ENCODE results near the gene EEF2K. TPM values are rescaled to one million over a fixed set of nuclear protein-coding genes. Genes with fewer than 3 reads are reported as not detected.

Gene EEF2K
- total RNA-seq, 5 donors from 2014 or later (not counting 1 experiment from before 2014, with no cell fraction given): 15.5 to 21.5 (median 21.0) TPM

DNA sequence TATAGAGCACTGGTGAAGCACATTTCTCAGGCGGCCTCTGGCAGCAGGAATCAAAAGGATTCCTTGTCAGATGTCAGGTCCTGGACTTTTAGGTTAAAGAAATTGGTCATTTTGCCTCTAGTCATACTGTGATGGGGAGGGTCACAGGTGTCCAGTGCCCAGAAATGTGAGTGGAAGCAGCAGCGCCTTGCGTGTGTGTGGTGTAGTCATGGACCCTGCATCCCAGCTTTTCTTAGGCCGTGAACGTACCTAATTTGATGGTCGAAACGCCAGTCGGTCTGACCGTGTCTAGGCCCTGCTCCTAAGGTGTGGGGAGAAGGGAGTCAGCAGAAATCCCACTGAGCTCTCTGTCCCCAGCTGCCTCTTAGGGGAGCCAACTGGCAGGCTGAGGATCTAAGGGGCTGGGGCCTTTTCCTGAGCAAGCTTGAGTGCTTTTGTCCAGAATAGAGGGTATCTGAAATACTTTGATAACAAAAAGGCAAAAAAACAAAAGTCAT, 123.2 kb downstream of the EEF2K start:
- no peak overlapping the region for H3K27ac ChIP-seq (ENCODE audit: low read length)
- Mint-ChIP-seq H3K4me1 (peaks cover 13 to 29% (median 19%) of the 10 kb centered on the region in 3 donors), H3K27me3 (no peaks in the 10 kb centered on the region), H3K36me3 (peaks cover 53% of the 10 kb centered on the region), H3K4me3 (no peak overlapping the region), H3K9me3 (no peaks in the 10 kb centered on the region), H3K27ac (peak overlapping the region in 1 of 2 donors; percentile 69)
- DNase-seq (no peak), ATAC-seq (replicated peaks in 1 of 4) (no peak)
- ChIA-PET CTCF (interaction anchor here (0.5 to 1.4 kb wide), 2 partner anchors 10 to 633 kb away, joined by 3 read pairs; no protein-coding TSS in a partner anchor), POLR2A (interaction anchor here in 1 of 2 donors (0.6 kb wide), 1 partner anchor 111 kb away, joined by 8 read pairs; no protein-coding TSS in a partner anchor)
- no peaks in the 10 kb centered on the region for H3K4me1 ChIP-seq (ENCODE audit: control insufficient read depth in 1 of 2, extremely low read depth in 1 of 2, insufficient read depth in 2 of 2, low read length in 2 of 2)
- peaks cover 10 to 87% of the 10 kb centered on the region in 2 donors for H3K36me3 ChIP-seq (ENCODE audit: control insufficient read depth in 2 of 2, extremely low read depth in 1 of 2, insufficient read depth in 1 of 2, low read length in 1 of 2)
- no peaks in the 10 kb centered on the region for H3K9me3 ChIP-seq
- no peak overlapping the region for H3K4me3 ChIP-seq (ENCODE audit: control insufficient read depth in 1 of 2, extremely low read depth in 1 of 2, low read length in 1 of 2)
- WGBS (ENCODE audit: insufficient coverage): 98% methylated on average over 9 of the region's 9 CpGs
- H3K27me3 ChIP-seq (replicated peaks in 1 of 2; ENCODE audit: control insufficient read depth in 2 of 2, extremely low read depth in 1 of 2, insufficient read depth in 2 of 2, low read length in 1 of 2): no peaks in the 10 kb centered on the region

DNA sequence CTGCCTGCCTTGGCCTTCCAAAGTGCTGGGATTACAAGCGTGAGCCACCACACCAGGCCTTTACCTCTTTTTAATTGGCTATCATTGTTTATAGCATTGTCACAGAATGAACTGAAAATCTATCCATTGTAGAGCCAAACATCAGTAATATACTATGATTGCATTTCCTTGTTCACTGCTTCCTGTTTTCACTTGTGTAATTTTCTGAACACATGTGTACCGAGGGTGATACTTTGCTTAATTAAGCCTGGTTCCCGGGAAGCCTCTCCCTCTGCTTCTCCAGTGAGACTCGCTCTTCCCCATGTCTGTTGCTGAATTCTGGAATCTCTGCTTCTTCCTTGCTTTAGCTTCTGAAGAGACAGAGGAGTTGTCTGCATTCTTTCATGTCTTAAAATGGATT, 124.2 kb downstream of the EEF2K start:
- no peak for ATAC-seq (replicated peaks in 1 of 4)
- H3K27ac Mint-ChIP-seq: peak overlapping the region; percentile 66 to 67
- ChIA-PET CTCF (no interaction called here), POLR2A (no interaction called here)
- Histone ChIP-seq H3K27me3 (replicated peaks in 1 of 2; ENCODE audit: control insufficient read depth in 2 of 2, extremely low read depth in 1 of 2, insufficient read depth in 2 of 2, low read length in 1 of 2) (no peaks in the 10 kb centered on the region), H3K36me3 (ENCODE audit: control insufficient read depth in 2 of 2, extremely low read depth in 1 of 2, insufficient read depth in 1 of 2, low read length in 1 of 2) (peaks cover 10 to 86% of the 10 kb centered on the region in 2 donors), H3K27ac (ENCODE audit: low read length) (no peak overlapping the region), H3K9me3 (no peaks in the 10 kb centered on the region), H3K4me3 (ENCODE audit: control insufficient read depth in 1 of 2, extremely low read depth in 1 of 2, low read length in 1 of 2) (no peak overlapping the region), H3K4me1 (ENCODE audit: control insufficient read depth in 1 of 2, extremely low read depth in 1 of 2, insufficient read depth in 2 of 2, low read length in 2 of 2) (no peaks in the 10 kb centered on the region)
- no peaks in the 10 kb centered on the region for H3K27me3 Mint-ChIP-seq
- DNase-seq: no peak
- 100% methylated on average over 1 of the region's 4 CpGs for WGBS (ENCODE audit: insufficient coverage)
- H3K4me1 Mint-ChIP-seq: peaks cover 13 to 37% (median 20%) of the 10 kb centered on the region in 3 donors
- peaks cover 59% of the 10 kb centered on the region for H3K36me3 Mint-ChIP-seq
- H3K4me3 Mint-ChIP-seq: no peak overlapping the region
- no peaks in the 10 kb centered on the region for H3K9me3 Mint-ChIP-seq

DNA sequence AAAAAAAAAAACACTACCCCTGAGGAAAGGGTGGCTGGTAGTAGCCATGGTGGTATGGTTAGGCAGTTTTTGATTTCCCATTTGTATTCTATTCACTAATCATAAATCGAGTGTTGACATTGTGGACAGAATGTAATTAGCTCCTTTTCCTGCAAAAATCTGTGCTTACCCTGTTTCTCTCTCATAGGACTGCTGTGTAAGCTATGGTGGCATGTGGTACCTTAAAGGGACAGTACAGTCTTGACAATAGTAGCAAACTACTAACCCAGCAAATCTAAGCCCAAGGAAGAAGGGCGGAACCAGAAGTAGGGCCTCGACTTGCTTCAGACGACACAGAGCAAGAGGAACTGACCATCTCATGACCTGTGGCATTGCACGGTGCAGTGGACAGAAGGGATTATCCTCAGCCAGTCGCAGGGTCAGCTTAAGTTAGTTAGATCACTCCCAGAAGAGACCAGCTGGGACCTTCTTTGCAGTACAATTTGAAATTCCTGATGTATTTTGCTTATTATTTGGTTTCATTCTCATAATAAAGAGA, 127.4 kb downstream of the EEF2K start:
- peaks cover 13 to 45% (median 36%) of the 10 kb centered on the region in 3 donors for H3K4me1 Mint-ChIP-seq
- no peak overlapping the region for H3K27ac ChIP-seq (ENCODE audit: low read length)
- H3K9me3 ChIP-seq: no peaks in the 10 kb centered on the region
- POLR2A ChIA-PET: interaction anchor here in 1 of 2 donors (0.7 kb wide), 1 partner anchor 20 kb away, joined by 3 read pairs; no protein-coding TSS in a partner anchor
- CTCF ChIA-PET: no interaction called here
- no peaks in the 10 kb centered on the region for H3K27me3 Mint-ChIP-seq
- peak overlapping the region; percentile 16 to 37 for H3K27ac Mint-ChIP-seq
- H3K4me1 ChIP-seq (ENCODE audit: control insufficient read depth in 1 of 2, extremely low read depth in 1 of 2, insufficient read depth in 2 of 2, low read length in 2 of 2): no peaks in the 10 kb centered on the region
- DNase-seq: no peak
- no peak for ATAC-seq (replicated peaks in 1 of 4)
- no peak overlapping the region for H3K4me3 ChIP-seq (ENCODE audit: control insufficient read depth in 1 of 2, extremely low read depth in 1 of 2, low read length in 1 of 2)
- 96% methylated on average over 4 of the region's 6 CpGs for WGBS (ENCODE audit: insufficient coverage)
- H3K4me3 Mint-ChIP-seq: no peak overlapping the region
- H3K9me3 Mint-ChIP-seq: peaks cover 15 to 23% (median 18%) of the 10 kb centered on the region in 3 donors
- H3K36me3 ChIP-seq (ENCODE audit: control insufficient read depth in 2 of 2, extremely low read depth in 1 of 2, insufficient read depth in 1 of 2, low read length in 1 of 2): peaks cover 11 to 70% of the 10 kb centered on the region in 2 donors
- H3K36me3 Mint-ChIP-seq: peaks cover 83% of the 10 kb centered on the region
- no peaks in the 10 kb centered on the region for H3K27me3 ChIP-seq (replicated peaks in 1 of 2; ENCODE audit: control insufficient read depth in 2 of 2, extremely low read depth in 1 of 2, insufficient read depth in 2 of 2, low read length in 1 of 2)

DNA sequence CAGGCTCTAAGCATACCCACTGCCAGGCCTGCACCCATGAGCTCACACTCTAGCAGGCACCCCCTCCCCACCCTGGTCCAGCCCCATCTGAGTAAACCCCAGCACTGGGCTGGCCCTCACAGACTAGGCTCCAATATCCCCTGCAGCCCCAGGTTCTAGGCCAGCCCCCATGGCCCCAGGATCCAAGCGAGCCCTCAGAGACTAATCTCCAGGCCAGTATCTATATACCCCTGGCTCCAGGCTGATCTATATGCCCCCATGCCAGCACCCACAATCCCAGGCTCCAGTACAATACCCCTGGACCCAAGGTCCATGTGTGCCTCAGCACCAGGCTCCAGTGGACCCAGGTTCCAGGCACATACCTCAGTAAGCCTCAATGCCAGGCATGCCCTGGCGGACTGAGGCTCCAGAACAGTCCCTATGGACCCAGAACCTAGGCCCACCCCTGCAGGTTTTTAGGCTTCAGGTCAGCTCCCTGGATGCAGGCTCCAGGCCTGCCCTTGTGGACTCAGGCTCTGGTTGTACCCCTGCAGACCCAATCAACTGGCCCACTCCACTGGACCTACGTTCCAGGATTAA, 129.7 kb downstream of the EEF2K start:
- Mint-ChIP-seq H3K27me3 (no peaks in the 10 kb centered on the region), H3K36me3 (peaks cover 86% of the 10 kb centered on the region), H3K9me3 (peaks cover 22 to 30% (median 23%) of the 10 kb centered on the region in 3 donors), H3K27ac (no peak overlapping the region), H3K4me1 (peaks cover 2 to 42% (median 37%) of the 10 kb centered on the region in 3 donors), H3K4me3 (no peak overlapping the region)
- Histone ChIP-seq H3K4me1 (ENCODE audit: control insufficient read depth in 1 of 2, extremely low read depth in 1 of 2, insufficient read depth in 2 of 2, low read length in 2 of 2) (no peaks in the 10 kb centered on the region), H3K27ac (ENCODE audit: low read length) (no peak overlapping the region), H3K4me3 (ENCODE audit: control insufficient read depth in 1 of 2, extremely low read depth in 1 of 2, low read length in 1 of 2) (peak overlapping the region in 1 of 2 donors; percentile 30), H3K36me3 (ENCODE audit: control insufficient read depth in 2 of 2, extremely low read depth in 1 of 2, insufficient read depth in 1 of 2, low read length in 1 of 2) (peaks cover 11 to 56% of the 10 kb centered on the region in 2 donors), H3K9me3 (no peaks in the 10 kb centered on the region), H3K27me3 (replicated peaks in 1 of 2; ENCODE audit: control insufficient read depth in 2 of 2, extremely low read depth in 1 of 2, insufficient read depth in 2 of 2, low read length in 1 of 2) (no peaks in the 10 kb centered on the region)
- ChIA-PET CTCF (no interaction called here), POLR2A (no interaction called here)
- WGBS (ENCODE audit: insufficient coverage): 100% methylated on average over 3 of the region's 3 CpGs
- ATAC-seq (replicated peaks in 1 of 4) (peak in 2 of 4 experiments; percentile 12 to 34), DNase-seq (no peak)

DNA sequence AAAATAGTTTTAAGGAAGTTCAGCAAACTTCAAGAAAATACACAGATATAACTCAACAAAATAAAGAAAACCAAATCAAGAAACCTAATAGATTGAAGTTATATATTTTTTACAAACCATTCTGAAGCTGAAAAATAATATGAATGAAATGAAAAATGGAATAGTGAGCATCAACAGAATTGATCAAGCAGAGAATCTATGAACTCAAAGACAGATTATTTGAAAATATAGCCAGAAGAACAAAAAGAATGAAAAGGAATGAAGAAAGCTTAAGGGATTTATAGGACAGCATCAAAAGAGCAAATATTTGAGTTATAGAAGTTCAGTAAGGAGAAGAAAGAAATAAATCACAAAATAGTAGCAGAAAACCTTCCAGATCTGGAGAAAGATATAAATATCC, 130.5 kb downstream of the EEF2K start:
- POLR2A ChIA-PET: no interaction called here
- CTCF ChIA-PET: interaction anchor here in 1 of 2 donors (0.5 kb wide), 1 partner anchor 628 kb away, joined by 9 read pairs; no protein-coding TSS in a partner anchor
- H3K36me3 Mint-ChIP-seq: peaks cover 89% of the 10 kb centered on the region
- H3K9me3 Mint-ChIP-seq: peaks cover 22 to 30% (median 23%) of the 10 kb centered on the region in 3 donors
- H3K4me1 ChIP-seq (ENCODE audit: control insufficient read depth in 1 of 2, extremely low read depth in 1 of 2, insufficient read depth in 2 of 2, low read length in 2 of 2): no peaks in the 10 kb centered on the region
- H3K27ac Mint-ChIP-seq: no peak overlapping the region
- no peak overlapping the region for H3K4me3 ChIP-seq (ENCODE audit: control insufficient read depth in 1 of 2, extremely low read depth in 1 of 2, low read length in 1 of 2)
- no peaks in the 10 kb centered on the region for H3K9me3 ChIP-seq
- ATAC-seq (replicated peaks in 1 of 4) (no peak), DNase-seq (no peak)
- peaks cover 3 to 46% (median 34%) of the 10 kb centered on the region in 3 donors for H3K4me1 Mint-ChIP-seq
- peaks cover 11 to 49% of the 10 kb centered on the region in 2 donors for H3K36me3 ChIP-seq (ENCODE audit: control insufficient read depth in 2 of 2, extremely low read depth in 1 of 2, insufficient read depth in 1 of 2, low read length in 1 of 2)
- no peaks in the 10 kb centered on the region for H3K27me3 ChIP-seq (replicated peaks in 1 of 2; ENCODE audit: control insufficient read depth in 2 of 2, extremely low read depth in 1 of 2, insufficient read depth in 2 of 2, low read length in 1 of 2)
- H3K4me3 Mint-ChIP-seq: peak overlapping the region in 1 of 3 donors; percentile 0
- no peaks in the 10 kb centered on the region for H3K27me3 Mint-ChIP-seq
- H3K27ac ChIP-seq (ENCODE audit: low read length): no peak overlapping the region

DNA sequence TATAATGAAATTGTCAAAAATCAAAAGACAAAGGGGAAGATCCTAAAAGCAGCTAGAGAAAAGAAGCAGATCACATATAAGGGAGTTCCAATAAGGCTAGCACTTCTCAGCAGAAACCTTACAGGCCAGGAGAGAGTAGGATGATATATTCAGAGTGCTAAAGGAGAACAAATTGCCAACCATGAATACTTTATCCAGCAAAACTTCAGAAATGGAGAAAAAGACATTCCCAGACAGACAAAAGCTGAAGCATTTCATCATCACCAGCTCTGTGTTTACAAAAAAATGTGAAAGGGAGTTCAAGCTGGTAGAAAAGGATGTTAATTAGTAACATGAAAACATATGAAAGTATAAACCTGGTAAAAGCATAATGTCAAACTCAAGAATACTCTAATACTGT, 131.0 kb downstream of the EEF2K start:
- Mint-ChIP-seq H3K36me3 (peaks cover 87% of the 10 kb centered on the region), H3K27ac (no peak overlapping the region), H3K9me3 (peaks cover 22 to 30% (median 23%) of the 10 kb centered on the region in 3 donors), H3K27me3 (no peaks in the 10 kb centered on the region), H3K4me3 (peak overlapping the region in 1 of 3 donors; percentile 0), H3K4me1 (peaks cover 7 to 50% (median 34%) of the 10 kb centered on the region in 3 donors)
- Histone ChIP-seq H3K36me3 (ENCODE audit: control insufficient read depth in 2 of 2, extremely low read depth in 1 of 2, insufficient read depth in 1 of 2, low read length in 1 of 2) (peaks cover 10 to 44% of the 10 kb centered on the region in 2 donors), H3K9me3 (no peaks in the 10 kb centered on the region), H3K4me3 (ENCODE audit: control insufficient read depth in 1 of 2, extremely low read depth in 1 of 2, low read length in 1 of 2) (no peak overlapping the region), H3K27ac (ENCODE audit: low read length) (no peak overlapping the region), H3K4me1 (ENCODE audit: control insufficient read depth in 1 of 2, extremely low read depth in 1 of 2, insufficient read depth in 2 of 2, low read length in 2 of 2) (no peaks in the 10 kb centered on the region), H3K27me3 (replicated peaks in 1 of 2; ENCODE audit: control insufficient read depth in 2 of 2, extremely low read depth in 1 of 2, insufficient read depth in 2 of 2, low read length in 1 of 2) (no peaks in the 10 kb centered on the region)
- DNase-seq (no peak), ATAC-seq (replicated peaks in 1 of 4) (no peak)
- CTCF ChIA-PET: interaction anchor here (0.5 to 2.6 kb wide), 2 partner anchors 18 to 628 kb away, joined by 6 to 9 read pairs; no protein-coding TSS in a partner anchor
- POLR2A ChIA-PET: interaction anchor here in 1 of 2 donors (1.3 kb wide), 1 partner anchor 11 kb away, joined by 7 read pairs; no protein-coding TSS in a partner anchor
